Measurements from ENCODE around the gene ABCA3. TPM values are rescaled to one million over a fixed set of nuclear protein-coding genes. Genes with fewer than 3 reads are reported as not detected.
A peak's percentile ranks its signal among the peaks of the same experiment; 100 is the strongest.

ABCA3 gene
- total and polyA plus RNA-seq, 11 donors = 6.7 to 16.5 (median 9.6) TPM

- intact Hi-C loops (cut with DNase I) = no loop called here
- DNase-seq (no peak), ATAC-seq (no peak)
- Histone ChIP-seq H3K36me3 (peaks cover 0 to 52% (median 13%) of the 10 kb centered on the region in 9 donors), H3K9me3 (no peaks in the 10 kb centered on the region), H3K4me3 (no peak overlapping the region), H3K4me1 (no peaks in the 10 kb centered on the region), H3K27me3 (no peaks in the 10 kb centered on the region), H3K27ac (no peak overlapping the region)
- TF ChIP-seq POLR2A (IDR thresholded peaks at IDR 0.05) (no peak), CTCF (IDR thresholded peaks at IDR 0.05) (no peak)
- WGBS, 4 donors = 79 to 84% (median 82%) methylated on average over 5 of the region's 5 CpGs
Observed at GRCh38 chr16:2282262-2282661, 58.3 kb downstream of the ABCA3 start.

GRCh38 chr16:2280981-2281542 is 59.5 kb downstream of the ABCA3 start:
- H3K9me3 ChIP-seq = no peaks in the 10 kb centered on the region
- no peaks in the 10 kb centered on the region for H3K4me1 ChIP-seq
- TF ChIP-seq POLR2A (IDR thresholded peaks at IDR 0.05) = no peak
- TF ChIP-seq CTCF (IDR thresholded peaks at IDR 0.05) = no peak
- DNase-seq (no peak), ATAC-seq (no peak)
- intact Hi-C loops (cut with DNase I) = no loop called here
- H3K36me3 ChIP-seq = peaks cover 0 to 51% (median 10%) of the 10 kb centered on the region in 9 donors
- no peak overlapping the region for H3K27ac ChIP-seq
- no peak overlapping the region for H3K4me3 ChIP-seq
- 75 to 87% (median 85%) methylated on average over 20 to 24 of the region's 24 CpGs for WGBS, 4 donors
- H3K27me3 ChIP-seq = no peaks in the 10 kb centered on the region

- Histone ChIP-seq H3K27me3 (no peaks in the 10 kb centered on the region), H3K4me3 (no peak overlapping the region), H3K4me1 (peaks cover 0 to 3% (median 0%) of the 10 kb centered on the region in 12 donors), H3K36me3 (peaks cover 0 to 54% (median 10%) of the 10 kb centered on the region in 9 donors), H3K27ac (no peak overlapping the region), H3K9me3 (no peaks in the 10 kb centered on the region)
- intact Hi-C loops (cut with DNase I) = no loop called here
- ATAC-seq (no peak), DNase-seq (no peak)
- WGBS, 4 donors = 93 to 96% (median 94%) methylated on average over 4 to 8 of the region's 8 CpGs
- TF ChIP-seq CTCF (IDR thresholded peaks at IDR 0.05) (no peak), POLR2A (IDR thresholded peaks at IDR 0.05) (no peak)
Observed at GRCh38 chr16:2280461-2280860, 60.1 kb downstream of the ABCA3 start.

- H3K36me3 ChIP-seq = peaks cover 0 to 41% (median 5%) of the 10 kb centered on the region in 9 donors
- no peaks in the 10 kb centered on the region for H3K9me3 ChIP-seq
- no peak overlapping the region for H3K4me3 ChIP-seq
- intact Hi-C loops (cut with DNase I) = loop anchor here in 2 of 10 donors (10.0 kb wide), 2 partner anchors 46 to 226 kb away; no protein-coding TSS in a partner anchor
- ATAC-seq (no peak), DNase-seq (peak in 1 of 5 donors; percentile 54)
- TF ChIP-seq POLR2A (IDR thresholded peaks at IDR 0.05) = no peak
- no peak for TF ChIP-seq CTCF (IDR thresholded peaks at IDR 0.05)
- no peak overlapping the region for H3K27ac ChIP-seq
- H3K4me1 ChIP-seq = peaks cover 0 to 3% (median 0%) of the 10 kb centered on the region in 12 donors
- H3K27me3 ChIP-seq = no peaks in the 10 kb centered on the region
- 89 to 93% (median 92%) methylated on average over 23 to 26 of the region's 26 CpGs for WGBS, 4 donors
Observed at GRCh38 chr16:2278956-2279800, 61.4 kb downstream of the ABCA3 start.
